ENCODE results near the gene HOXA9. TPM values are rescaled to one million over a fixed set of nuclear protein-coding genes. Genes with fewer than 3 reads are reported as not detected.

HOXA9 gene
- total RNA-seq, 1 experiment from 2014 or later, result 16.7 TPM

DNA sequence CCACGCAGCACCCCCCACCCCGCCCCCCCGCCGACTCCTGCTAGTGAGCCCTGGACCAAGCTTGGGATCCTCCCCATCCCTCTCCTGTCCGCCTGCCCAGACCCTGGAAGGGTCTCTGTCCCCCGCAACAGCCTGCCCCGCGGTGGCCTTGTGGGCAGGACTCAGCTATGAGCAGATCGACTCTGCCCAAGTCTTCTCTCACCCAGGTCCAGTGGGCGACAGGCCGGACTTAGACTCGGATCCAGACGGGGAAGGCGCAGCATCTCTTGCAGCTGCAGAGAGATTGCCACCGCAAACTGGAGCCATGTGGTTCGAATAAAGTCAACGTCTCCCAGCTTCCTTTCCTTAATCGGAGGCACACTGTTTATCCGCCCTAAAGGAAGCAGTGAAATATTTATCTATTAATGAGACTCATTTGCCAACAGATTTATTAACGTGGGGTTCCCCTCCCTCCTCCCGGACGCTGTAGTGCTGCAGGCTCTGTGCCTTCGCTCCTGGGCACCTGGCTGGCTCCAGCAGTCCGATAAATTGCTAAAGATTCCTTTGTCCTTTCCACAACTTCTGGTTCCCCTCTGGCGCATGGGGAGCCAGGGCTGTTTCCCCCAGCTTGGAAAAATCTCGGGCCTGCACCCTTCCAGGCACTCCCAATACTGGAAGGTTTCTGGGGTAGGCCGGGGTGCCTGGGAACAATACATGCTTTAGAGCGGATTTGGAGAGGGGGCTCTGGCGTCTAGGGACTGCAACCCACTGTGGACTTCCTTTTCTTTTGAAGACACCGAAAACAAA, 8.2 kb downstream of the HOXA9 start:
- H3K9me3 ChIP-seq, result no peaks in the 10 kb centered on the region
- CTCF ChIA-PET, result interaction anchor here (0.6 to 1.3 kb wide), 9 partner anchors 9 to 1295 kb away, joined by 3 to 6 read pairs (median 4); partner anchors contain the start of gene HOXA4
- Mint-ChIP-seq H3K9me3 (ENCODE audit: unreplicated experiment) (no peaks in the 10 kb centered on the region), H3K27me3 (ENCODE audit: insufficient read depth, unreplicated experiment) (no peaks in the 10 kb centered on the region), H3K36me3 (ENCODE audit: insufficient read depth, unreplicated experiment) (peaks cover 20% of the 10 kb centered on the region), H3K27ac (ENCODE audit: unreplicated experiment) (peak overlapping the region; percentile 93), H3K4me1 (ENCODE audit: low read depth, unreplicated experiment) (peaks cover 7% of the 10 kb centered on the region), H3K4me3 (ENCODE audit: unreplicated experiment) (peak overlapping the region; percentile 93)
- intact Hi-C loops (cut with micrococcal nuclease; ENCODE audit: unreplicated experiment), result no loop called here
- POLR2A ChIA-PET, result interaction anchor here (0.6 to 1.0 kb wide), 3 partner anchors 61 to 1096 kb away, joined by 5 to 6 read pairs (median 6); partner anchors contain the start of genes HOXA1 and SKAP2
- H3K36me3 ChIP-seq (ENCODE audit: control insufficient read depth, insufficient read depth, low read length), result no peaks in the 10 kb centered on the region; the same call in 1 of the 2 replicates
- no TSS peak for BruUV-seq (replicated peaks)
- H3K27me3 ChIP-seq (replicated peaks; ENCODE audit: control insufficient read depth, insufficient read depth, low read length), result no peaks in the 10 kb centered on the region
- peak overlapping the region; percentile 49 for H3K4me3 ChIP-seq (ENCODE audit: low read depth, low read length)
- TF ChIP-seq, protein P1, sequence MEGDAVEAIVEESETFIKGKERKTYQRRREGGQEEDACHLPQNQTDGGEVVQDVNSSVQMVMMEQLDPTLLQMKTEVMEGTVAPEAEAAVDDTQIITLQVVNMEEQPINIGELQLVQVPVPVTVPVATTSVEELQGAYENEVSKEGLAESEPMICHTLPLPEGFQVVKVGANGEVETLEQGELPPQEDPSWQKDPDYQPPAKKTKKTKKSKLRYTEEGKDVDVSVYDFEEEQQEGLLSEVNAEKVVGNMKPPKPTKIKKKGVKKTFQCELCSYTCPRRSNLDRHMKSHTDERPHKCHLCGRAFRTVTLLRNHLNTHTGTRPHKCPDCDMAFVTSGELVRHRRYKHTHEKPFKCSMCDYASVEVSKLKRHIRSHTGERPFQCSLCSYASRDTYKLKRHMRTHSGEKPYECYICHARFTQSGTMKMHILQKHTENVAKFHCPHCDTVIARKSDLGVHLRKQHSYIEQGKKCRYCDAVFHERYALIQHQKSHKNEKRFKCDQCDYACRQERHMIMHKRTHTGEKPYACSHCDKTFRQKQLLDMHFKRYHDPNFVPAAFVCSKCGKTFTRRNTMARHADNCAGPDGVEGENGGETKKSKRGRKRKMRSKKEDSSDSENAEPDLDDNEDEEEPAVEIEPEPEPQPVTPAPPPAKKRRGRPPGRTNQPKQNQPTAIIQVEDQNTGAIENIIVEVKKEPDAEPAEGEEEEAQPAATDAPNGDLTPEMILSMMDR (IDR thresholded peaks at IDR 0.05; ENCODE audit: insufficient read depth in 1 of 2, low read depth in 1 of 2, low read length in 1 of 2, severe bottlenecking in 1 of 2, unreplicated experiment in 1 of 2), result no peak
- peak in 1 of 2 experiments; percentile 34 for DNase-seq
- H3K4me1 ChIP-seq, result peaks cover 7% of the 10 kb centered on the region

DNA sequence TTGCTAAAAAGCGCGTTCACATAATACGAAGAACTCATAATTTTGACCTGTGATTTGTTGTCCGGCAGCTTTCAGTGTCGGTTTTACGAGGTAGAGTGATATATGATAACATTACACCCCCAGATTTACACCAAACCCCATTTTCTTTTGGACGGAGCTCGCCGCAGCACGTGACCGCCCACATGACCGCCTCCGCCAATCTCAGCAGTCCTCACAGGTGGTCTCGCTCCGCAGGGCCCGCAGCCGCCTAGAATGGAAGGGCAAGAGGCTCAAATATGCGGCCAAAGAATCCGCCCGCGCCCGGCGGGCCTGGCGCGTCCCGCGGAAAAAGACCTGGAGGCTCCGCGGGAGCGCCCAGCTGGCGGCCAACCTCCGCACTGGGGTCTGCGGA, 8.8 kb downstream of the HOXA9 start, which contains the start of gene HOXA7:
HOXA7 (minus strand) TSS at position 168 of the 391 bp plus-strand sequence; CDS start at position 38, 130 bp downstream.
- intact Hi-C loops (cut with micrococcal nuclease; ENCODE audit: unreplicated experiment), result no loop called here
- TF ChIP-seq, protein P1 (IDR thresholded peaks at IDR 0.05; ENCODE audit: insufficient read depth in 1 of 2, low read depth in 1 of 2, low read length in 1 of 2, severe bottlenecking in 1 of 2, unreplicated experiment in 1 of 2), result no peak
- H3K9me3 Mint-ChIP-seq (ENCODE audit: unreplicated experiment), result no peaks in the 10 kb centered on the region
- ChIA-PET CTCF (interaction anchor here (0.6 to 1.3 kb wide), 9 partner anchors 8 to 475 kb away, joined by 3 to 6 read pairs (median 4); partner anchors contain the start of gene HOXA4), POLR2A (interaction anchor here (0.6 to 1.0 kb wide), 5 partner anchors 40 to 1096 kb away, joined by 3 to 6 read pairs (median 5); partner anchors contain the start of genes HOXA1 and SKAP2)
- Histone ChIP-seq H3K36me3 (ENCODE audit: control insufficient read depth, insufficient read depth, low read length) (no peaks in the 10 kb centered on the region; the same call in 1 of the 2 replicates), H3K4me1 (peaks cover 9% of the 10 kb centered on the region), H3K27me3 (replicated peaks; ENCODE audit: control insufficient read depth, insufficient read depth, low read length) (no peaks in the 10 kb centered on the region), H3K9me3 (no peaks in the 10 kb centered on the region), H3K4me3 (ENCODE audit: low read depth, low read length) (peak within 1 kb of the TSS; percentile 49)
- H3K27ac Mint-ChIP-seq (ENCODE audit: unreplicated experiment), result peak within 1 kb of the TSS; percentile 93
- DNase-seq, result peak; percentile 85 to 88
- H3K27me3 Mint-ChIP-seq (ENCODE audit: insufficient read depth, unreplicated experiment), result no peaks in the 10 kb centered on the region
- H3K4me3 Mint-ChIP-seq (ENCODE audit: unreplicated experiment), result peak within 1 kb of the TSS; percentile 93
- peaks cover 7% of the 10 kb centered on the region for H3K4me1 Mint-ChIP-seq (ENCODE audit: low read depth, unreplicated experiment)
- H3K36me3 Mint-ChIP-seq (ENCODE audit: insufficient read depth, unreplicated experiment), result peaks cover 23% of the 10 kb centered on the region
- no TSS peak for BruUV-seq (replicated peaks)

DNA sequence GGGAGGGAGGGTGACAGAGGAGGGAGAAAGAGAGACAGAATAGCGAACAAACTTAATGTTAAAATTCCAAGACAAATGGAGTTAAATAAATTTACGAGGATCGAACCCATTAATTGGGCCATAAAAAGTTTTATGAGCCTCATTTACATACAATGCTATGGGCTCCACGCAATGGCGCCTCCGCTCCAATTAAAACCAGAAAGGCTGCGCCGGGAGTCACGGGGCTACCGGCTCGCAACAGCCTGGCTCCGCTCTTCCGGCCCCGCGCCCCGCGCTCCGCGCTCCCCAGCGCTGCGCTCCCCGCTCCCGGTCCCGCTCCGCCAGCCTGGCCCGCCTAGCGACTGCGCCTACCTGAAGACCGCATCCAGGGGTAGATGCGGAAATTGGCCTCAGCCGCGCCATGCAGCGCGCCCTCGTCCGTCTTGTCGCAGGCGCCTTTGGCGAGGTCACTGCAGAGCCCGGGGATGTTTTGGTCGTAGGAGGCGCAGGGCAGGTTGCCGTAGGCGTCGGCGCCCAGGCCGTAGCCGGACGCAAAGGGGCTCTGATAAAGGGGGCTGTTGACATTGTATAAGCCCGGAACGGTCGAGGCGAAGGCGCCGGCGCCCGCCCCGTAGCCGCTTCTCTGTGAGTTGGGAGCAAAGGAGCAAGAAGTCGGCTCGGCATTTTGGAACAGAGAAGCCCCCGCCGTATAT, 9.4 kb downstream of the HOXA9 start:
- Mint-ChIP-seq H3K4me1 (ENCODE audit: low read depth, unreplicated experiment) (peaks cover 7% of the 10 kb centered on the region), H3K27ac (ENCODE audit: unreplicated experiment) (peak overlapping the region; percentile 93), H3K4me3 (ENCODE audit: unreplicated experiment) (peak overlapping the region; percentile 93), H3K36me3 (ENCODE audit: insufficient read depth, unreplicated experiment) (peaks cover 27% of the 10 kb centered on the region), H3K27me3 (ENCODE audit: insufficient read depth, unreplicated experiment) (no peaks in the 10 kb centered on the region), H3K9me3 (ENCODE audit: unreplicated experiment) (no peaks in the 10 kb centered on the region)
- H3K36me3 ChIP-seq (ENCODE audit: control insufficient read depth, insufficient read depth, low read length), result no peaks in the 10 kb centered on the region; the same call in 1 of the 2 replicates
- DNase-seq, result peak; percentile 56 to 73
- TF ChIP-seq, protein P1 (IDR thresholded peaks at IDR 0.05; ENCODE audit: insufficient read depth in 1 of 2, low read depth in 1 of 2, low read length in 1 of 2, severe bottlenecking in 1 of 2, unreplicated experiment in 1 of 2), result no peak
- H3K9me3 ChIP-seq, result no peaks in the 10 kb centered on the region
- POLR2A ChIA-PET, result interaction anchor here (0.6 to 1.0 kb wide), 3 partner anchors 39 to 477 kb away, joined by 3 to 6 read pairs (median 4); partner anchors contain the start of gene HOXA1
- peak overlapping the region; percentile 49 for H3K4me3 ChIP-seq (ENCODE audit: low read depth, low read length)
- no peaks in the 10 kb centered on the region for H3K27me3 ChIP-seq (replicated peaks; ENCODE audit: control insufficient read depth, insufficient read depth, low read length)
- BruUV-seq (replicated peaks), result TSS peak; percentile 63
- intact Hi-C loops (cut with micrococcal nuclease; ENCODE audit: unreplicated experiment), result no loop called here
- H3K4me1 ChIP-seq, result peaks cover 10% of the 10 kb centered on the region
- CTCF ChIA-PET, result interaction anchor here (0.6 to 1.3 kb wide), 7 partner anchors 15 to 474 kb away, joined by 3 to 6 read pairs (median 4); partner anchors contain the start of gene HOXA4

Data from Caco-2 (cell line).